CD4-positive, alpha-beta T cell treated with Interleukin-12 subunit alpha and Interleukin-12 subunit beta, for 1 hour (primary cell): ENCODE measurements around the gene ZBTB16.

Experiments
- DNase-seq: peaks from one replicate; pipeline ENCODE4 v3.0.0-alpha.2; 2020

The ZBTB16 gene

DNA sequence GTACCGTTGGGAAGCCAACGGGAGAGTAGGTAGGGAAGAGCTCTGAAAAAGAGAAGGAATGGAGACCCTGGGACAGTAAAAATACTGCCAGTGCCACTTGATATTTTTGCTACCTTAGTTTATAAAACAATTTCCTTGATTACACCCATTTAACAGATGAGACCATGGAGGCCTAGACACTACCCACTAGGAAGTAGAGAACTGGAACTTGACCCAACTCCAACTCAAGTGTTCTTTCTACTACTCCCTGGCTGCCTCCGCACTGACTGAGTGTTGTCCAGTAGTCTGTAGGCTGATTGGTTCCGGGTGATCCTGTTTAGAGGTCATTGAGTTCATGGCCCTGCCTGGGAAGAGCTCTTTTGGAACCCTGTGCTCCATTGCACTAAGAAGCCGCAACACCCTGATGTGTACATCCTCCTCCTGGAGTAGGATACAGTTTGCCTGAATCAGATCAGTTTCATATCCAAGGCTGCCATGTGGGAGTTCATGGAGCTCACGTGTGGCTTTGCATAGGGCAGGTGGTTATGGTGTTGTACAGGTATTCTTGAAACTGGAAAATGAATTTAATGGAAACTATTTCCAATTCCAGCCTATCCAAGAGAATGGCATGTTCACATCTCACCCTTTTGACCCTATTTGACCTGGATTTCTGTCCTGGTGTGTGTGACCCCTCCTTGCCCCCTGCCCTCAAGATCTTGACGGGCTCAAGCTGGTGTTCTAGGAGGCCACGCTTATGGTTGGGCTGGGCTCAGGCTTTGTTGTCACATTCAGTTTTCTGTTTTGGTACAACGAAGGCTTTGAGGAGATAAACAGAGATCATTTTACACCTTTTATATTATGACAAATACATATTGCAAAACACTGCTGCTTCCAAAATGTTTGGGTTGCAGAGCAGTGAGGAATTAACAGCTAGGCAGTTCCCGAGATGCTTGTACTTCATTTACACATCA, 134.5 kb downstream of the ZBTB16 start:
- DNase-seq, result no peak

DNA sequence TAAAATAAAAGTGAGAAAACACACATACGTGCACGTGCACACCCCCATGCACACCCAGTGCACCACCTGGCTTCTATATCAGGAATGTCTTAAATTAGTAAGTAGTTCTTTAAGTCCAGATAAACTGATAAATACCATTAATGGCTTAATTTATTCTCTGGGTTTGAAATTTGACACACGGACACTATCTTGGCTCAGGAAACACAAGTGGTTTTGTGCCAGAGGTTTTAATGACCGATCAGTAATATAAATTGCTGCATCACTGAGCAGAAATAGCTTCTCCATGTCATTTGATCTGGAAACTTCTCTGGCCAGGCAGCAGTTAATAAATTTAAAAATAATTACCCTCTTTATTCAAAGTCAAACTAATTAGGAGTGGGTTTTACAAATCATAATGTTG, 135.2 kb downstream of the ZBTB16 start:
- no peak for DNase-seq

DNA sequence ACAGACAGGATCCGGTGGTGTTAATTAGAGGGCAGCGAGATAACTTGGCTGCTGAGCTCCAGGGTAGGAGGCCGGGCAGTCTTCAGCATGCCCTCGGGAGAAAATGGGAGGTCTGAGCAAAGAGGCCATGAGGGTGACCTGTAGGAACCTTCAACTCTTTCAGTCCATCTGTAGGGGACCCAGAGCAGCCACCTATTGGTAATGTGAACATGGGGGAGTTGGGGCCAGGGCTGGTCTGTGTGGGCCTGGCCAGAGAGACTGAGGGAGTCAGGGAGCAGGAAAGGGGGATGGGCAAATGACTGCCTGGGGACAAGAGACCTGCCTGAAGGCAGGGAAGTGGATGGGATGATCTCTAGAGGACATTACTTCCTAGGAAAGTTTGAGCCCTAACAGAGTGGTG, 135.6 kb downstream of the ZBTB16 start:
- no peak for DNase-seq

DNA sequence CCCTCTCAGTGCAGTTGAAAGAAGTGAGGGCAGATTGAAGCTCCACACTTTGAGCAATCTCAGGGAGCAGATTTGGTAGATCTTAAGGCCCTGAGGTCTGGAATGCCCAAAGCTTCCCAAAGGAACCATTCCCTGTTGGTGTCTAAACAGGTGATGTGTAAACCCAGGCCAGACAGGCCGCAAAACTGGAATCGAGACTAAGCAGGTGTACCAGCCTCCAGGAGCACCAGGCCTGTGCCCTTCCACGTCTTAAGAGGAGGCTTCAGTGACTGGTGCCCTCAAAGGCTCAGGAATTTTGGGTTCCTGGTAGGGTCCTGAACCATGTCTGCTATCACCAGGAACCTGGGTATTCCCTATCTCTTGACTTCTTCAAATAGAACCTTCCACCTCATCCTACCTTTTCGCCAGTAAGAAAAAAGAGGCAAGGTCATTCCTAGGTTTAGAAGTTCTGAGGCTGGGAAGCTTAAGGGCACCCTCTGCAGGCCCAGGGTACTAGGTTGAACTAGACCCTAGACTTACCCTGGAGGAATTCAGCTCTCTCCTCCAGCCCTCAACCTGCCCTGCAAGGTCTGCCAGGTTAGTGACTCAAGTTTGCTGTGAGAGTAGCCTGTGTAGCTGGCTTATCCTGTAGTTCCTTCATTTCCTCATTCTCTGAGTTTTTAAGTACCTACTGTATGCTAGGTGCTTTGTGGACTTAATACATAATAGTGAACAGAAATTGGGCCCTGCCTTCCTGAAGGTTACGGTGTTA, 136.6 kb downstream of the ZBTB16 start:
- DNase-seq, result peak; percentile 31

DNA sequence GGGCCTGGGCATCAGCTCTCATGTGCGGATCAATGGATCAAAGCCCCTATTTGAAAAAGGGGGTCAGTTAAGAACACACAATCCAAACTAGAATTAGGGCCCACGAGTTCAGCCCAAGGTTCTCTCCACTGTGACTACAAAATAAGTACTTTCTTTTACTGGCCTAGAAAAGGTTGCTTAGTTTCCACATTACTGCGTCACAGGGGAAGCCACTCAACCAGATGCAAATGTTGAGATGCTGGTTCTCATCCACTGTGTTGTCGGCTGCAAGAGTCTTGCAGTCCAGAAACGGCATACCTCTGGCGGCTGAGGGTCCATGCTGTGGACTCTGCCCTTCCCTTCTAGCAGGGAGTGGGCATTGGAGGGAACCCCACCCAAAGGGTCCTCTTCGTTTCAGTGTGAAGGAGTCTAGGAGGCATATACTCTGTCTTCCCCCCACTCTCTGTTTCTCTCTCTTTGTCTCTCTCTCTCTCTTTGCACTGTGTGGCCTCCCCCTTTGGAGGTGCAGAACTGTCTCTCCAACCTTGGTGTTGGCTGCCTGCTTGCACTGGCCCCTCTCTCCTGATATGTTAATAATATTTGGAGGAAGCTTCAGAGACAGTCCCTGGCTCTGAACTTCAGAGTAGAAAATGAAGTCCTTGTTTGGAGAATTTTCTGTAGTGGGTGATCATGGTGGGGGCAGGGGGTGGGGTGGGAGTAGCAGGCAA, 137.6 kb downstream of the ZBTB16 start:
- no peak for DNase-seq

GRCh38 chr11:114197799-114198500, 138.4 kb downstream of the ZBTB16 start:
- DNase-seq, result no peak

GRCh38 chr11:114199051-114199450, 139.5 kb downstream of the ZBTB16 start:
- DNase-seq, result no peak

- DNase-seq, result no peak
Observed at GRCh38 chr11:114200351-114201133, 141.0 kb downstream of the ZBTB16 start.

DNA sequence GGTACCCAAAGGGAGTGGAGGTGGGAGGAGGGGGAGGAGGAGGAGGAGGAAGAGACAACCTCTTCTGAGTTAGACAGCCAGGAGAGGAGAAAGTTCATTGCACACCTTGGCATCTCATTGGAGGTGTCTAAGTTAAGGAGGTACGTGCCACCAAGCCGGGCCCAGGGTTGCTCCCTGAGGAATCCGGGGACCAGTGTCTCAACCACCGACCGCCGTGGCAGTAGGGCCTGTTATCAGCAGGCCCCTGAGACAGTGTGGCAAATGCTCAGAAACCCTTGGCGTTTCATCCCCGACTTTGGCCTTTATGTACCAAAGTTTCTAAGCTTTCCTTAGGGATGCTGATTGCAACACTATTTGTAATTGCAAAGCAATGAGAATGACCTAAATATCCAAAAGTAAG, 141.7 kb downstream of the ZBTB16 start:
- DNase-seq, result no peak

GRCh38 chr11:114202011-114202609, 142.6 kb downstream of the ZBTB16 start:
- no peak for DNase-seq

DNA sequence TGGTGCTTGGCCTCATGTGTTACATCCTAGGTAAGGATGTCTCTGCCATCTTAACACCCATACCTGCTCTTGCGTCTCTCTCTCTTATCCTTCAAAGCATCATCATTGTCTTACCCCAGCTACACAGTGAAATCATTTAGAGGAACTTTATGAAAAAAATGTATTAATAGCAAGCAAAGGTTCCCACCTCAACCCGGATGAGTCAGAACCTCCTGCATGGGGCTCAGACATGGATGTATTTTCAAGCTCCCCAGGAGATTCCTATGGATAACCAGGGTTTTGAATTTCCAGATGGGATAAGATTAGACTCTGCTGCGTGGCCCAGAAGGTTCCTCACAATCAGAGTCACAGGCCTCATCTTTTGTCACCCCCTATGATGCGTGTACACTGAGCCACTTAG, 147.6 kb downstream of the ZBTB16 start:
- no peak for DNase-seq

DNA sequence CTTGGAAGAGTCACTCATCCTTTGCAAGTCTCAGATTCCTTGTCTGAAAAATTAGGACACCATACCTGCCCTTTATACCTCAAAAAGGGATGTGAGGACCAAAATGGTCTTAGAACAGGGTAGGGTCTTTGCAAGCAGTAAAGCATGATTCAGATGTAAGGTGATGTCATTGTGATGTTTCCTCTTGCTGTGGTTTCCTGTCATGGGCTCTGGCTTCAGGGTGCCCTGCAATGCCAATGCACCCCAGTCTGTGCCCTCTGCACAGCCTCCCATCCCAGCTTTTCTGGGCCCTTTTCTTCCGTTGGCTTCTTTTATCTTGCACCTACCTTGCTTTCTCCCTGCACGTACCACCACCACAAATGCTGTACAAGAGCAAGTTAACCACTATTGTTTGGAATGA, 148.9 kb downstream of the ZBTB16 start:
- DNase-seq, result peak; percentile 50

GRCh38 chr11:114209343-114209742, 149.8 kb downstream of the ZBTB16 start:
- DNase-seq, result no peak

- no peak for DNase-seq
Observed at GRCh38 chr11:114209904-114210303, 150.4 kb downstream of the ZBTB16 start.

DNA sequence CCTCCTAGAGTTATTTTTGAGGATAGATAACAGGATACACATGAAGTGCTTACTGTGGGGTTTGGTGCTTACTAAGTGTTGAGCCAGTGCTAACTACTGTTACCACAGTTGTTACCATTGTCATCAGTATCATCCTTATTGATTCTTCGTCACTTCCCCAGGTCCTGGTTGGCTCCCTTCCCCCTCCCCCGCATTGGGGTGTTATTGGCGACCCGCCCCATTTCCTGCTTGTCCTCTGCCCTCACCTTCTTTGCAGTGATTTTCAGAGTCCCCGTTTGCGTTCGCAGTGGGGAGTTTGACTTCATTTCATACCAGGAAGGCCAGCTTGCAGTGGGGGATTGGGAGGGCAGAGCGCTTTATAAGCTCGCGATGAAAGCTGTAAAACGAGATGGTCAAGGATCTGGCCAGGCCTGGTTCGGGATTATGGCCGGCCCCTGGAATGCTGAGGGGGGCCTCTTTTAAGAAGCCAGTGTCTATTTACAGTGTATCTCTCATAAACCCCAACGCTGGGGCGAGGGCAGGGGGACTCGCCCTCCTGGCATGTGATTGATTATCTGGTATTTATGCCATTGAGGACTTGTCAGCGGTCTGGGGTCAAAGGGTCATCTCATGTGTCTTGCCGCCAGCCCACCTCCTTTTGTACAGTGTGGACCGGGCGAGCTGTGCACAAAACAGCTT, 152.1 kb downstream of the ZBTB16 start:
- DNase-seq, result no peak

DNA sequence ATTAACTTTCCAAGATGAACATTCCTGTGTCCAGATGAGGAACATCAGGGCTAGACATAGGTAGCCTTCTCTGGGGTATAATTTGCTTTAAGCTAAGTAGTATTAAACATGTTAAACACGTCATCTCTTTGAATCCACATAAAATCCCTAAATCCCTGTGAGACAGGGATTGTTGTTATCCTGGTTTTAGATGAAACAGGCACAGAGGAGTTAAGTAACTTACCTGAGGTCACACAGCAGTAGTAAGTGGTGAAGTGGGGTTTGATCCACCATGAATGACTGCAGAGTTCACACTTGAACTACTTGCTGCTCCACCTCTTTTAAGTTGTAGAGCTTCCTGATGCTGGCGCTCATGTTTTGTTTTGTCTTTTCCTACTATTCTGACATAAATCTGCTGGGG, 154.1 kb downstream of the ZBTB16 start:
- no peak for DNase-seq

DNA sequence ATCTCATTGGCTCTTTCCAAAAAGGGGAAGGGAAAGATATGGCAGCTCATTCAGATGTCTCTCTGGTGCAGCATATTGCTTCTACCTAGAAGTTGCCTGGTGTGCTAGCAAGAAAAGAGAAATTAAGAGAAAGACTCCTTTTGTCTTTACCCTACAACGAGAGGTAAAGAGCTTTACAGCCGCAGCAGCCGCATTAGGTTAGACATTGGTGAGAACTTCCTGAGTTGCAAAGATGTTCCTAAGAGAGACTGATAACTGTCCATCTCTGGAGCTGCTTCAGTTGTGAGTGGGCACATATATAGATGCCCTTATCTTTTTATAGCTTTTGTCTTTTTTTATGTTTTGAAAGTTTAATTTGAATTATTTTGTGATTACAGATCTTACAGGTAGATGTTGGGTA, 155.9 kb downstream of the ZBTB16 start:
- no peak for DNase-seq

GRCh38 chr11:114215871-114216795, 156.6 kb downstream of the ZBTB16 start:
- no peak for DNase-seq

- peak; percentile 21 for DNase-seq
Observed at GRCh38 chr11:114216796-114217180, 157.3 kb downstream of the ZBTB16 start.

DNA sequence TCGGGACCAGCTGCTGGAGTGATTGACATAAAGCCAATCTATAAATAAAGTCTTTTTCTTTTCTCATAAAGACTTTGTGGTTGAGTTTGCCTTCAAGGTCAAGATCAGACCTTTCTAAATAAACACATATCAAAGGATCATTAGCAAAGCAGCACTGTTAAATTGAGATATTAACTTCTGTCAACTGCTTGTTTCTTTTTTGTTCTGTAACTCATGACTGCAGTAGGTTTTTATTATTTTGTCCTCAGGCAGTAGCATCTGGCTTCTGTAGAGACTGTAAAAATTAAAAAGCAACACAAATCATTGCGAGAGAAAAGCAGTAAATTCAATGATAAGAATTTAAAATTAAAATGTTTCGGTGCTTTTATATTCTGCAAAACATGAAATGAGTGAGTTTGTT, 159.0 kb downstream of the ZBTB16 start:
- no peak for DNase-seq
